GM12878 (cell line): ENCODE measurements around the gene VTCN1. TPM values are rescaled to one million over a fixed set of nuclear protein-coding genes. Genes with fewer than 3 reads are reported as not detected.

Experiments
- ATAC-seq: fragments of 200-7000 bp; cut with Tn5 transposase; 3 replicates; pipeline ENCODE4 v1.9.1; 2020; ENCODE audit warnings: mild to moderate bottlenecking, moderate library complexity
- BruUV-seq: library from RNA; stranded (reverse); fragments of 400-500 nt; replicated peaks from 2 replicates; lab custom pipeline; 2021; lab: Mats Ljungman, UMichigan
- CTCF ChIA-PET: fragments of 300-600 bp; sonication (Branson Sonifier 250); formaldehyde crosslinking; extraction: SDS; loops from one replicate; lab custom pipeline; 2021; ENCODE audit warnings: inconsistent platforms; lab: Yijun Ruan, JAX
- POLR2A ChIA-PET: fragments of 350-600 bp; formaldehyde crosslinking; extraction: SDS; loops from one replicate; lab custom pipeline; 2021; ENCODE audit warnings: inconsistent platforms; lab: Charles Lee
- RAD21 ChIA-PET: fragments of 300-600 bp; sonication (Branson Sonifier 250); formaldehyde crosslinking; loops from one replicate; lab custom pipeline; 2023; ENCODE audit warnings: antibody characterized with exemption; ENCODE audit not compliant: unreplicated experiment; lab: Charles Lee
- SMC1A ChIA-PET: fragments of 300-600 bp; sonication (Branson Sonifier 250); formaldehyde crosslinking; loops from one replicate; lab custom pipeline; 2023; ENCODE audit not compliant: unreplicated experiment, uncharacterized antibody; lab: Charles Lee
- DNase-seq: peaks from one replicate; pipeline ENCODE4 v3.0.0-alpha.2; 2011; ENCODE audit warnings: low read depth, low spot score
- FAIRE-seq: peaks from 3 replicates; lab custom pipeline; 2011; peaks lifted over from hg19 to GRCh38; lab: Jason Lieb, UNC
- H2AFZ ChIP-seq: 2 replicates; pipeline ENCODE4 v1.6.0; 2011; ENCODE audit warnings: low read depth, low read length, control low read depth; ENCODE audit not compliant: control insufficient read depth
- H3K27ac ChIP-seq: 2 replicates; pipeline ENCODE4 v1.5.1; 2011; ENCODE audit warnings: control low read depth; ENCODE audit not compliant: control insufficient read depth, insufficient read depth
- H3K27me3 ChIP-seq, 2 experiments: replicated peaks in 1 of 2; 2 replicates each; pipeline versions ENCODE4 v1.6.0 to v1.6.1; 2011; ENCODE audit warnings: low read length in 1 of 2; ENCODE audit not compliant: control insufficient read depth in 2 of 2, insufficient read depth in 2 of 2
- H3K36me3 ChIP-seq, 2 experiments: 2 replicates each; pipeline ENCODE4 v1.5.1; 2011; ENCODE audit warnings: low read length in 1 of 2; ENCODE audit not compliant: control insufficient read depth in 2 of 2, insufficient read depth in 2 of 2
- H3K4me1 ChIP-seq: 2 replicates; pipeline ENCODE4 v1.6.1; 2011; ENCODE audit warnings: mild to moderate bottlenecking, low read length, moderate library complexity, mixed read lengths; ENCODE audit not compliant: control insufficient read depth, insufficient read depth
- H3K4me2 ChIP-seq: 2 replicates; pipeline ENCODE4 v1.6.0; 2011; ENCODE audit warnings: control low read depth; ENCODE audit not compliant: control insufficient read depth, insufficient read depth
- H3K4me3 ChIP-seq: fragments of 200-600 bp; sonication (generic); 2 replicates; pipeline ENCODE4 v1.5.1; 2016
- H3K79me2 ChIP-seq: 2 replicates; pipeline ENCODE4 v1.6.0; 2011; ENCODE audit warnings: low read length; ENCODE audit not compliant: control insufficient read depth, insufficient read depth
- H3K9ac ChIP-seq: 2 replicates; pipeline ENCODE4 v1.8.0; 2011; ENCODE audit warnings: low read length, control low read depth, mixed read lengths; ENCODE audit not compliant: control insufficient read depth, insufficient read depth
- H3K9me3 ChIP-seq: replicated peaks from 3 replicates; pipeline ENCODE4 v1.5.1; 2011; ENCODE audit warnings: mild to moderate bottlenecking, low read length; ENCODE audit not compliant: control insufficient read depth, insufficient read depth
- H4K20me1 ChIP-seq: 2 replicates; pipeline ENCODE4 v1.6.0; 2011; ENCODE audit not compliant: control insufficient read depth, insufficient read depth
- ASH2L ChIP-seq: fragments of 300-600, 200-600 bp; sonication (generic); IDR thresholded peaks from 2 replicates; pipeline ENCODE4 v1.6.1; 2017; ENCODE audit warnings: low read depth, mild to moderate bottlenecking, borderline replicate concordance
- BHLHE40 ChIP-seq, 2 experiments: fragments of 450-650 bp in 1 of 2; IDR thresholded peaks; 2 replicates each; pipeline ENCODE4 v1.6.1; 2011 to 2017; ENCODE audit warnings: low read depth in 2 of 2, borderline replicate concordance in 1 of 2, improper control_type of control experiment in 1 of 2, low read length in 1 of 2, mild to moderate bottlenecking in 1 of 2
- BRCA1 ChIP-seq: IDR thresholded peaks from 2 replicates; pipeline ENCODE4 v1.6.1; 2011; ENCODE audit warnings: low read depth, low read length, improper control_type of control experiment
- CREB1 ChIP-seq: IDR thresholded peaks from 2 replicates; pipeline ENCODE4 v1.6.1; 2012; ENCODE audit warnings: low read depth, mild to moderate bottlenecking, inconsistent platforms
- FOS ChIP-seq: IDR thresholded peaks from 3 replicates; pipeline ENCODE4 v1.6.1; 2011; ENCODE audit warnings: borderline replicate concordance; ENCODE audit not compliant: insufficient read length; ENCODE audit errors: extremely low read depth
- FOXK2 ChIP-seq: fragments of 450-650 bp; IDR thresholded peaks from 2 replicates; pipeline ENCODE4 v1.6.1; 2017; ENCODE audit warnings: mild to moderate bottlenecking, moderate library complexity
- KAT2A ChIP-seq: conservative IDR thresholded peaks from 2 replicates; pipeline ENCODE4 v1.6.1; 2011; ENCODE audit warnings: low read depth, low read length; ENCODE audit not compliant: control insufficient read depth
- MTA3 ChIP-seq: IDR thresholded peaks from 2 replicates; pipeline ENCODE4 v1.6.1; 2012; ENCODE audit warnings: low read length, inconsistent platforms, borderline replicate concordance
- NFYB ChIP-seq: IDR thresholded peaks from 2 replicates; pipeline ENCODE4 v1.6.1; 2011; ENCODE audit warnings: low read depth, mild to moderate bottlenecking, low read length, improper control_type of control experiment, moderate library complexity; ENCODE audit not compliant: insufficient read depth
- PML ChIP-seq: IDR thresholded peaks from 2 replicates; pipeline ENCODE4 v1.6.1; 2012; ENCODE audit warnings: low read length, inconsistent platforms
- POLR2A ChIP-seq: IDR thresholded peaks from 2 replicates; pipeline ENCODE4 v1.6.1; 2011; ENCODE audit warnings: low read depth, mild to moderate bottlenecking, low read length
- RAD21 ChIP-seq: IDR thresholded peaks from 2 replicates; pipeline ENCODE4 v1.6.1; 2011; ENCODE audit warnings: mild to moderate bottlenecking, low read depth, low read length, moderate library complexity; ENCODE audit not compliant: insufficient read depth
- RB1 ChIP-seq: fragments of 450-650 bp; formaldehyde crosslinking; IDR thresholded peaks from 2 replicates; pipeline ENCODE4 v1.6.1; 2017; ENCODE audit warnings: mild to moderate bottlenecking, borderline replicate concordance
- SMARCA5 ChIP-seq: fragments of 450-650 bp; IDR thresholded peaks from 2 replicates; pipeline ENCODE4 v1.6.1; 2017; ENCODE audit warnings: mild to moderate bottlenecking
- TBL1XR1 ChIP-seq: IDR thresholded peaks from 2 replicates; pipeline ENCODE4 v1.6.1; 2012; ENCODE audit warnings: low read depth, low read length, improper control_type of control experiment
- TCF12 ChIP-seq: IDR thresholded peaks from 2 replicates; pipeline ENCODE4 v1.6.1; 2011; ENCODE audit warnings: low read depth, mild to moderate bottlenecking, low read length
- WGBS: methylation state at CpG from one replicate; pipeline ENCODE4 v1.1.6; 2016; ENCODE audit warnings: low lambda C conversion rate; ENCODE audit not compliant: insufficient replicate concordance, insufficient coverage; ENCODE audit errors: missing lambda C conversion rate; 5-methylcytosine and 5-hydroxymethylcytosine counted together
- in situ Hi-C: fragments of 300-500 bp; cut with MboI; formaldehyde crosslinking; loops from 9 replicates; pipeline ENCODE4 v1.14.3; 2018; ENCODE audit warnings: mixed read lengths
- intact Hi-C: fragments of 100-400 bp; cut with micrococcal nuclease; formaldehyde crosslinking; loops from one replicate; pipeline ENCODE4 v1.14.2; 2022; ENCODE audit not compliant: unreplicated experiment
- polyA plus RNA-seq, 11 experiments: library from polyadenylated mRNA; depleted of rRNA in 4 of 11; unstranded in 6 of 11; stranded (reverse) in 5 of 11; fragments of >200 nt; fragmentation: Nextera tagmentation in 4 of 11; fragmentation: Illumina TruSeq in 1 of 11; extraction: Ambion mirVana in 4 of 11; extraction: Trizol in 1 of 11; gene quantifications; 1 replicate in 1 of 11; 2 replicates in 10 of 11; pipeline versions ENCODE4 v1.2.1 to v1.2.3, GENCODE V29; 2011 to 2016; ENCODE audit warnings: inconsistent platforms in 2 of 11, missing spikeins in 2 of 11, low read depth in 1 of 11
- total RNA-seq, 4 experiments: library from RNA; depleted of rRNA in 3 of 4; stranded (reverse); fragments of >200 nt in 3 of 4; fragmentation: Illumina TruSeq in 1 of 4; extraction: Trizol in 1 of 4; gene quantifications; 2 replicates each; pipeline versions ENCODE4 v1.2.1 to v1.2.3, GENCODE V29; 2013 to 2021
- TF ChIP-seq, protein P1 (sequence below): IDR thresholded peaks from 2 replicates; pipeline ENCODE4 v1.6.1; 2011; ENCODE audit warnings: low read depth, low read length, improper control_type of control experiment, borderline replicate concordance
- TF ChIP-seq, protein P2 (sequence below): fragments of 450-650 bp; IDR thresholded peaks from 2 replicates; pipeline ENCODE4 v1.6.1; 2018; ENCODE audit warnings: mild to moderate bottlenecking, low read depth, moderate library complexity; ENCODE audit not compliant: partially characterized antibody
- TF ChIP-seq, protein P3 (sequence below): IDR thresholded peaks from 2 replicates; pipeline ENCODE4 v1.6.1; 2011; ENCODE audit warnings: mild to moderate bottlenecking, low read depth, low read length, moderate library complexity; ENCODE audit not compliant: insufficient replicate concordance

VTCN1 gene
- total and polyA plus RNA-seq, 10 of the 15 experiments (the other 5 are each of a cell fraction or from before 2014, with no cell fraction given): not detected

DNA sequence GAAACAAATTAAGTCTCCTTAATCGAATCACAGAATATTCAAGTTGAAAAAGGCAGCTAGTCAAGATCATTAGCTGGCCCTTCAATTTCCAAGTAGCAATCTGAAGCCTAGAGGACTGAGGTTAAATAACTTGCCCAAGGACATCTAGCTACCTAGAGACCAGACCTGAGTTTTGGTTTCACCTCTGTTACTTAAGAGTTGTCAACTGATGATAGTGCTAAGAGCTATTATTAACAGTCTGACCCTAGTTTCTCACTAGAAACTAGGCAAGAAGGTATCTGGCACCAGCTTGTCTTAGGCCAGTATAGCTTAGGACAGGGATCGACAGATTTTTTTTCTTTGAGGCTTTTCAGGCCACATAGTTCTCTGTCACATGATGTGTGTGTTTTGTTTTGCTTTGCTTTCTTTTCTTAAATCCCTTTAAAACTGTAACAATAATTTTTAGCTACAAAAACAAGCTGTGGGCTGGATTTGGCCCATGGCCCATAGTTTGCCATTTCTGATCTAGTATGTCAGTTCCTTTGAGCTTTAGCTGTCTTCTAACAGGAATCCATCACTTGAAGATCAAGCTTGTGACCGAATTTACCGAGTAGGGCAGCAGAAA, 112.3 kb downstream of the VTCN1 start:
- TF ChIP-seq TCF12 (no peak), SMARCA5 (no peak), BRCA1 (no peak), ASH2L (no peak), NFYB (no peak), RB1 (no peak), FOXK2 (no peak), PML (no peak), KAT2A (no peak), TBL1XR1 (no peak), CREB1 (no peak), MTA3 (no peak), POLR2A (no peak), RAD21 (no peak), FOS (no peak), BHLHE40 (IDR thresholded peaks at IDR 0.05; ENCODE audit: borderline replicate concordance in 1 of 2, low read depth in 2 of 2, low read length in 1 of 2) (no peak)
- TF ChIP-seq, protein P1, sequence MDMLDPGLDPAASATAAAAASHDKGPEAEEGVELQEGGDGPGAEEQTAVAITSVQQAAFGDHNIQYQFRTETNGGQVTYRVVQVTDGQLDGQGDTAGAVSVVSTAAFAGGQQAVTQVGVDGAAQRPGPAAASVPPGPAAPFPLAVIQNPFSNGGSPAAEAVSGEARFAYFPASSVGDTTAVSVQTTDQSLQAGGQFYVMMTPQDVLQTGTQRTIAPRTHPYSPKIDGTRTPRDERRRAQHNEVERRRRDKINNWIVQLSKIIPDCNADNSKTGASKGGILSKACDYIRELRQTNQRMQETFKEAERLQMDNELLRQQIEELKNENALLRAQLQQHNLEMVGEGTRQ: no peak
- TF ChIP-seq, protein P2, sequence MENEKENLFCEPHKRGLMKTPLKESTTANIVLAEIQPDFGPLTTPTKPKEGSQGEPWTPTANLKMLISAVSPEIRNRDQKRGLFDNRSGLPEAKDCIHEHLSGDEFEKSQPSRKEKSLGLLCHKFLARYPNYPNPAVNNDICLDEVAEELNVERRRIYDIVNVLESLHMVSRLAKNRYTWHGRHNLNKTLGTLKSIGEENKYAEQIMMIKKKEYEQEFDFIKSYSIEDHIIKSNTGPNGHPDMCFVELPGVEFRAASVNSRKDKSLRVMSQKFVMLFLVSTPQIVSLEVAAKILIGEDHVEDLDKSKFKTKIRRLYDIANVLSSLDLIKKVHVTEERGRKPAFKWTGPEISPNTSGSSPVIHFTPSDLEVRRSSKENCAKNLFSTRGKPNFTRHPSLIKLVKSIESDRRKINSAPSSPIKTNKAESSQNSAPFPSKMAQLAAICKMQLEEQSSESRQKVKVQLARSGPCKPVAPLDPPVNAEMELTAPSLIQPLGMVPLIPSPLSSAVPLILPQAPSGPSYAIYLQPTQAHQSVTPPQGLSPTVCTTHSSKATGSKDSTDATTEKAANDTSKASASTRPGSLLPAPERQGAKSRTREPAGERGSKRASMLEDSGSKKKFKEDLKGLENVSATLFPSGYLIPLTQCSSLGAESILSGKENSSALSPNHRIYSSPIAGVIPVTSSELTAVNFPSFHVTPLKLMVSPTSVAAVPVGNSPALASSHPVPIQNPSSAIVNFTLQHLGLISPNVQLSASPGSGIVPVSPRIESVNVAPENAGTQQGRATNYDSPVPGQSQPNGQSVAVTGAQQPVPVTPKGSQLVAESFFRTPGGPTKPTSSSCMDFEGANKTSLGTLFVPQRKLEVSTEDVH: no peak
- TF ChIP-seq, protein P3, sequence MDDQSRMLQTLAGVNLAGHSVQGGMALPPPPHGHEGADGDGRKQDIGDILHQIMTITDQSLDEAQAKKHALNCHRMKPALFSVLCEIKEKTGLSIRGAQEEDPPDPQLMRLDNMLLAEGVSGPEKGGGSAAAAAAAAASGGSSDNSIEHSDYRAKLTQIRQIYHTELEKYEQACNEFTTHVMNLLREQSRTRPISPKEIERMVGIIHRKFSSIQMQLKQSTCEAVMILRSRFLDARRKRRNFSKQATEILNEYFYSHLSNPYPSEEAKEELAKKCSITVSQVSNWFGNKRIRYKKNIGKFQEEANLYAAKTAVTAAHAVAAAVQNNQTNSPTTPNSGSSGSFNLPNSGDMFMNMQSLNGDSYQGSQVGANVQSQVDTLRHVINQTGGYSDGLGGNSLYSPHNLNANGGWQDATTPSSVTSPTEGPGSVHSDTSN: no peak
- intact Hi-C loops: no loop called here
- H3K27ac ChIP-seq: no peak overlapping the region
- no peak overlapping the region for H2AFZ ChIP-seq
- no peaks in the 10 kb centered on the region for H3K79me2 ChIP-seq
- no peak overlapping the region for H3K4me3 ChIP-seq
- H3K4me2 ChIP-seq: no peak overlapping the region
- no peak for FAIRE-seq
- H3K9me3 ChIP-seq: no peaks in the 10 kb centered on the region
- 90% methylated on average over 4 of the region's 4 CpGs for WGBS
- DNase-seq: no peak
- H3K4me1 ChIP-seq: no peaks in the 10 kb centered on the region
- H3K36me3 ChIP-seq: peaks cover 15 to 61% of the 10 kb centered on the region in 2 experiments
- ChIA-PET RAD21 (no interaction called here), POLR2A (interaction anchor here (0.7 to 1.0 kb wide), 3 partner anchors 13 to 437 kb away, joined by 3 to 6 read pairs (median 4); no protein-coding TSS in a partner anchor), SMC1A (interaction anchor here (0.9 to 1.1 kb wide), 2 partner anchors 10 to 31 kb away, joined by 4 to 5 read pairs; no protein-coding TSS in a partner anchor), CTCF (interaction anchor here (0.6 to 1.4 kb wide), 6 partner anchors 17 to 668 kb away, joined by 3 to 8 read pairs (median 4); no protein-coding TSS in a partner anchor)
- H4K20me1 ChIP-seq: no peaks in the 10 kb centered on the region
- no peak overlapping the region for H3K9ac ChIP-seq
- no peaks in the 10 kb centered on the region for H3K27me3 ChIP-seq
- BruUV-seq: TSS peak; percentile 8
- no peak for ATAC-seq
- in situ Hi-C loops: no loop called here
